Thoracic aorta (tissue), 2 donors: ENCODE data around the gene ZNF407. TPM values are rescaled to one million over a fixed set of nuclear protein-coding genes. Genes with fewer than 3 reads are reported as not detected.
"Not testable (repeated sequence)": the region's sequence is repeated elsewhere in the genome, so short reads cannot be mapped to it uniquely, and the experiment has no call there.

Experiments used
- ATAC-seq: fragments of 150-250 bp; one replicate; pipeline ENCODE4 v1.8.0; 2017; ENCODE audit warnings: low read depth; ENCODE audit not compliant: insufficient number of reproducible peaks, low FRiP score
- DNase-seq: peaks from one replicate; pipeline ENCODE4 v3.0.0-alpha.2; 2020; ENCODE audit warnings: low spot score
- H3K27ac ChIP-seq, 2 donors: fragments of 200-600 bp; sonication (generic); 1 replicate in 1 of 2; 2 replicates in 1 of 2; pipeline ENCODE4 v1.5.1; 2016; ENCODE audit warnings: mild to moderate bottlenecking in 2 of 2, moderate library complexity in 2 of 2
- H3K27me3 ChIP-seq: fragments of 200-600 bp; sonication (generic); replicated peaks from 2 replicates; pipeline ENCODE4 v1.6.0; 2016; ENCODE audit warnings: mild to moderate bottlenecking; ENCODE audit not compliant: insufficient read depth
- H3K36me3 ChIP-seq: fragments of 200-600 bp; sonication (generic); one replicate; pipeline ENCODE4 v1.5.1; 2016
- H3K4me1 ChIP-seq, 2 donors: fragments of 200-600 bp; sonication (generic); 1 replicate in 1 of 2; 2 replicates in 1 of 2; pipeline versions ENCODE4 v1.5.1 to v1.6.0; 2016; ENCODE audit warnings: low read depth in 2 of 2, mild to moderate bottlenecking in 1 of 2; ENCODE audit not compliant: control insufficient read depth in 1 of 2
- H3K4me3 ChIP-seq: fragments of 200-600 bp; sonication (generic); 2 replicates; pipeline ENCODE4 v1.5.1; 2016; ENCODE audit warnings: mild to moderate bottlenecking
- H3K9me3 ChIP-seq: fragments of 200-600 bp; sonication (generic); 2 replicates; pipeline ENCODE4 v1.5.1; 2016
- CTCF ChIP-seq: fragments of 200-600 bp; sonication (generic); IDR thresholded peaks from one replicate; pipeline ENCODE4 v1.5.1; 2019; ENCODE audit warnings: antibody characterized with exemption
- total RNA-seq, 2 donors: library from RNA; depleted of rRNA; stranded (reverse); fragments of >200 nt; gene quantifications; one replicate each; pipeline versions ENCODE4 v1.1.0 to v1.2.3, GENCODE V29; 2016

The ZNF407 gene
- total RNA-seq, 2 donors from 2014 or later: 18.7 to 26.7 TPM

- DNase-seq (no peak), ATAC-seq (no peak)
- Histone ChIP-seq H3K4me1 (no peaks in the 10 kb centered on the region), H3K9me3 (no peaks in the 10 kb centered on the region), H3K4me3 (no peak overlapping the region), H3K36me3 (no peaks in the 10 kb centered on the region), H3K27me3 (no peaks in the 10 kb centered on the region), H3K27ac (no peak overlapping the region)
- no peak for TF ChIP-seq CTCF
Measured at GRCh38 chr18:75090336-75090735, 492.7 kb downstream of the ZNF407 start.

DNA sequence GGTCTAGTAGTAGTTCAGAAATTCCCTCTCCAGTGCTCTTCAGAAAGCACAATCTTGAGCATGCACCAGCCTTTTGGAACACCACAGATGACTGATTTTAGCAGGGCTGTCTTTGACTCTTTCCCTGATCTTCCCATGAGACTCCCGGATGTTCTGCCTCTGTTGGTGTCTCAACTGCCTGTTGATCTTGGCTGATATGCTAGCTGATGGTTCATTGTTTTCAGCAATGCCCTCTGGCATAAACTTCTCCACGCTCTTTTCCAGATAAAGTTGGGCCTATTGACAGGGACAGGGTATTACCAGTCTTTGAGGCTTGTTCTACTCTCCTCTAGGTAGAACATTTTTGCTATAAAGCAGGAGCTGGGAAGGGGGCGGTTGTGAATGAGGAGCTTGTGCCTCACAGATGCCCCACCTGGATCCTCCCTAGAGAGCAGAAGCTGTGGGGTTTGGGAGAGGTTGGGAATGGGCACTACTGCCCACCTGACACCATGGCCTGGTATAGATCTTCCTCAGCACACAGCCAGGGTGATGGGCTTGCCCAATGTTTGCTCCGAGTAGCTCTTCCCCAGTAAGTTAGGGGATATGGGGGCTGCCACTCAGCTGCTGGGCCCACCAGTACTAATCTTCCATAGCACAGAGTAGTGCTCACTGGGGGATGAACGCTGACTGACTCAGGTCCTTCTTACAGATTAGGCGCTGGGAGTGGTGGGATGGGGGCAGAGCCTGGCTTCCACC lies 500.0 kb downstream of the ZNF407 start:
- Histone ChIP-seq H3K36me3 (no peaks in the 10 kb centered on the region), H3K4me3 (no peak overlapping the region), H3K27me3 (no peaks in the 10 kb centered on the region), H3K4me1 (no peaks in the 10 kb centered on the region), H3K9me3 (no peaks in the 10 kb centered on the region), H3K27ac (no peak overlapping the region)
- TF ChIP-seq CTCF: no peak
- ATAC-seq: no peak
- DNase-seq: no peak

DNA sequence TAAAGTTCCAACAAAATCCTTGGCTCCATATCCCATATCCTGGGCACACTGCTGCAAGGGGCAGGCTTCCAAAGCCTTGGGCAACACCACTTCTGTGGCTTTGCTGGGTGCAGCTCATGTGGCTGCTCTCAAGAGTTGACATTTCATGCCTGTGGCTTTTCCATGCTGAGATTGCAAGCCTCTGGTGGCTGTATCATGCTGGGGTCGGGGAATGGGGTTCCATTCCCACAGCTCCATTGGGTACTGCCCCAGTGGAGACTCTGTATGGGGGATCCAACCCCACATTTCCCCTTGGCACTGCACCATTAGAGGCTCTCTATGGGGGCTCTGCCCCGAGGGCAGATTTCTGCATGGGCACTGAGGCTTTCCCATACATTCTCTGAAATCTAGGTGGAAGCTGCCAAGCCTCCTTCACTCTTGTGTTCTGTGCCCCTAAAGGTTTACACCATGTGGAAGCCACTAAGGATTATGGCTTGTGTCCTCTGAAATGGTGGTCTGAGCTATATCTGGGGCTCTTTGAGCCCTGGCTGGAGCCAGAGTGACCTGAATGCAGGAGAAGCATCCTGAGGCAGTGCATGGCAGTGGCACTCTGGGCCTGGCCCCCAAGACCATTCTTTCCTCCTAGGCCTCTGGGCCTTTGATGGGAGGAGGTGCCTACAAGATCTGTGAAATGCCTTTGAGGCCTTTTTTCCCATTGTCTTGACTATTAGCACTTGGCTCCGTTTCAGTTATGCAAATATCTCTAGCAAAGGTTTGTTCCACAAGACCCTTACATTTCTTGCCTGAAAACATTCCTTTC lies 503.4 kb downstream of the ZNF407 start:
- no peak for TF ChIP-seq CTCF
- Histone ChIP-seq H3K9me3 (no peaks in the 10 kb centered on the region), H3K36me3 (no peaks in the 10 kb centered on the region), H3K27ac (no peak overlapping the region), H3K4me1 (no peaks in the 10 kb centered on the region), H3K27me3 (no peaks in the 10 kb centered on the region), H3K4me3 (no peak overlapping the region)
- DNase-seq (no peak), ATAC-seq (no peak)

GRCh38 chr18:75101916-75102315 lies 504.2 kb downstream of the ZNF407 start:
- no peaks in the 10 kb centered on the region for H3K9me3 ChIP-seq
- H3K36me3 ChIP-seq: no peaks in the 10 kb centered on the region
- H3K27ac ChIP-seq: no peak overlapping the region
- no peak overlapping the region for H3K4me3 ChIP-seq
- DNase-seq (no peak), ATAC-seq (no peak)
- H3K27me3 ChIP-seq: no peaks in the 10 kb centered on the region
- no peaks in the 10 kb centered on the region for H3K4me1 ChIP-seq
- TF ChIP-seq CTCF: no peak

DNA sequence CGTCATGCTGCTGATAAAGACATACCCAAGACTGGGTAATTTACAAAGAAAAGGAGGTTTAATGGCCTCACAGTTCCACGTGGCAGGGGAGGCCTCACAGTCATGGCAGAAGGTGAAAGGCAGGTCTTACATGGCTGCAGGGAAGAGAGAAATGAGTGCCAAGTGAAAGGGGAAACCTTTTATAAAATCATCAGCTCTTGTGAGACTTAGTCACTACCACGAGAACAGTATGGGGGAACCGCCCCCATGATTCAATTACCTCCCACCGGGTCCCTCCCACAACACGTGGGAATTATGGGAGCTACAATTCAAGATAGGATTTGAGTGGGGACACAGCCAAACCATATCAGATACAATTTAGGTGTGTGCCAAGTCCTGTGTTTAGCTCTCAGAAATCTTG lies 506.4 kb downstream of the ZNF407 start:
- DNase-seq, H3K27ac ChIP-seq, H3K36me3 ChIP-seq, ATAC-seq, H3K9me3 ChIP-seq, H3K27me3 ChIP-seq, H3K4me3 ChIP-seq, H3K4me1 ChIP-seq: not testable (repeated sequence)
